ENCODE data around the gene PGGT1B.

DNA sequence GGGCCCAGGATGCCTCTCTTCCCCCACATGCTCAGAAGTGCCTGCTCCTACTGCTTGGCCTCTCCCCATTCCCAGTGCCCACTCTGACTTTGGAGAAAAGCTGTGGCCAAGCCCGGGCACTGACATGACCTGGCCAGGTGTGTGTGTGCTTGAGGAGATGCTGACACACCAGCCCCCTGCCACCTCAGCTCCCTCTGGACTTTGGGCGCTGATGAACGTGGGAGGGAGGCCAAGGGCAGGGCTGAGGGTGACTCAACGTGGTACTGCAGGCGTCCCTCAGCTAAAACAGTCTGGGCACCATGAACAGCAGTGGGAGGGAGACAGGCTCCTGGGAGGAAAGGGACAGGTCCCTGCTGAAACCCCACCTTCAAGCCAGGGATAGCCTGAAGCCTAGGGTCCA is 96.9 kb downstream of the PGGT1B start:
- TF ChIP-seq EZH2 (IDR thresholded peaks at IDR 0.05) = no peak
- no peak for TF ChIP-seq FOXP2 (optimal IDR thresholded peaks at IDR 0.05; ENCODE audit: control extremely low read depth, extremely low read length, insufficient read depth)
- no peak for TF ChIP-seq POLR2AphosphoS5 (IDR thresholded peaks at IDR 0.05; ENCODE audit: borderline replicate concordance, low read depth, low read length)
